NCI-H187 (cell line): ENCODE measurements around the gene TMEM156.

Experiments used
- DNase-seq, 2 experiments: peaks; one replicate each; lab custom pipeline; 2025; lab: John Stamatoyannopoulos, UW

The TMEM156 gene, protein sequence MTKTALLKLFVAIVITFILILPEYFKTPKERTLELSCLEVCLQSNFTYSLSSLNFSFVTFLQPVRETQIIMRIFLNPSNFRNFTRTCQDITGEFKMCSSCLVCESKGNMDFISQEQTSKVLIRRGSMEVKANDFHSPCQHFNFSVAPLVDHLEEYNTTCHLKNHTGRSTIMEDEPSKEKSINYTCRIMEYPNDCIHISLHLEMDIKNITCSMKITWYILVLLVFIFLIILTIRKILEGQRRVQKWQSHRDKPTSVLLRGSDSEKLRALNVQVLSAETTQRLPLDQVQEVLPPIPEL

DNA sequence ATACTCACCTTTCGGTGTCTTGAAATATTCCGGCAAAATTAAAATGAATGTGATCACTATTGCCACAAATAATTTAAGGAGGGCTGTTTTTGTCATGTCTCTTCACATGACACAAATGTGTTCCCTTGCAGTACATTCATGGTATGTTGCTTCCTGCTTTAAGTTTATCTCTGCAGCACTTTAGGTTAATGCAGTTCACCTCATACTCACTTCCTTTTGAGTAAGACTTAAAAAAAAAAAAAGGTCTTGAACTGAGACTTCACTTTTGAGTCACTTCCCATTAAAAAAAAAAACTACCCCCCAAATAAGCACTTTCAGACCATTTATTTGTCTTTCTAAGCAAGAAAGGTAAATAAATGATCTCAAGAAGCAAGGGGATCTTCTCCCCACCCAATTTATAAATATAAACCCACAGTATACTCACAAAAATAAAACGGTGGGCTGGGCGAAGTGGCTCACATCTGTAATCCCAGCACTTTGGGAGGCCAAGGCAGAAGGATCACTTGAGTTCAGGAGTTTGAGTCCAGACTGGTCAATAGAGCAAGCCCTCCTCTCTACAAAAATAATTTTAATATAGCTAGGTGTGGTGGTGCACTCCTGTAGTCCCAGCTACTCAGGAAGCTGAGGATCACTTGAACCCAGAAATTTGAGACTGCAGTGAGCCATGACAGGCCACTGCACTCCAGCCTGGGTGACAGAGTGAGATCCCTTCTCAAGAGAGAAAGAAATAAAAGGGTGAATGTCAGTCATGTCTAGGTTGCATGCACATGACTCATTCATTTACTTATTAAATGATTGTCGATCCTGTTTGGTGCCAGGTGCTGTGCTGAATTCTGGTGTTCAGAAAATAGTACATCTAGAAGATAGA is at the start of gene TMEM156:
TSS of gene TMEM156 (minus strand) at position 192 of the 868 bp plus-strand sequence. CDS start at position 96, 96 bp downstream.
- DNase-seq: no peak

DNA sequence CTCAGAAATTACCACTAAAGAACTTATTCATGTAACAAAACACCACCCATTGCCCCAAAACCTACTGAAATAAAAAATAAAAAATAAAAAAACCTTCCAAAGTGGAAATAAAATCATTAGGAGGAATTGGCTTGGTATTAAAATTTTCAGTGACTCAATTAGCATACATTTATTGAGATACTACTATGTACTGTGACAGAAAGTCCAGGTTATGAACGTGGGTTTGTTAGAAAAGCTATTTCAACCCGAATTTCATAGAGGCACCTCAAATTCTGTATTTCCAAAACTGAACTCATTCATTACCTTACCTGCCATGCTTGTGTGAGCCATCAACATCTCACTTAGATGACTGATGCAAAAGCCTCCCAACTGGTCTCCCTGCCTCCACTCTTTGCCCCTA is 46.6 kb upstream of the TMEM156 start:
- no peak for DNase-seq

DNA sequence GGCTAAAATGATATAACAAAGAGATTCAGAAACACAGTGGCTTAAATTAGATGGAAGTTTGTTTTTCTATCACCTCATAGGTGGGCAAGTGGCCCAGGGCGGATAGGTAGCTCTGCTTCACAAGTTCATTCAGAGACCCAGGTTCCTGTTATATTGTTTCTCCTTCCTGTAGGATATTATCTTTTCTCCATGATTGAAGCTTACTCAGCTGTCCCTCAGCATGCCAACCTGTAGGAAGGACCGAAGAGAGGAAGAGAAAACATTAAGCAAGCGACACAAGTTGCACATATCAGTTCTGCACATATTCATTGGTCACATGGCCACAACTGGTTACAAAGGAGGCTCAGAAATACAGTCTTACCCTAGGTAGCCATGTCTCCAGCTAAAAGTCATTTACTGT is 36.7 kb upstream of the TMEM156 start:
- DNase-seq: no peak

DNA sequence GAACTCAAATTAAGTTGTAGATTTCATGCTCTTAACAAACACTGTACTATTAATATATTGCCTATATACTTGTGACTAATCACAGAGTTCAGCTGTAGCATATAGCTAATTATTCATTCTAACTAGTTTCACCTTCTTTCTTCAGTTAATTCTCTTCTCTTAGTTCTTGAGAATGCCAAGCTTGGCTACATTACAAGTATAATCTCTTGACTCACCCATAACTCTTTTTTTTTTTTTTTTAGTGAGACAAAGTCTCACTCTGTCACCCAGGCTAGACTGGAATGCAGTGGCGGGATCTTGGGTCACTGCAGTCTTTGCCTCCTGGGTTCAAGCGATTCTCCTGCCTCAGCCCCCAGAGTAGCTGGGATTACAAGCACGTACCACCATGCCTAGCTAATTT is 35.2 kb upstream of the TMEM156 start:
- DNase-seq: no peak

DNA sequence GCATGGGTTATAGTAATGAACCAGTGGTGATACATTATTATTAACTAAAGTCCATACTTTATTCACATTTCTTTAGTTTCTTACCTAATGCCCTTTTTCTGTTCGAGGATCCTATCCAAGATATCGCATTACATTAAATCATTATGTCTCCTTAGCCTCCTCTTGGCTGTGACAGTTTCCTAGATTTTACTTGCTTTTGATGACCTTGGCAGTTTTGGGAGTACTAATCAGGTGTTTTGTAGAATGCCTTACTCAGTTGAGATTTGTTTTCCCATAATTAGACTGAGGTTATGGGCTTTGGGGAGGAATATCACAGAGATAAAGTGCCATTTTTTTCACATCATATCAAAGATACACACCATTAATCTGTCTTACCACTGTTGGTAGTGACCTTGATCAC is 34.8 kb upstream of the TMEM156 start:
- DNase-seq: no peak

DNA sequence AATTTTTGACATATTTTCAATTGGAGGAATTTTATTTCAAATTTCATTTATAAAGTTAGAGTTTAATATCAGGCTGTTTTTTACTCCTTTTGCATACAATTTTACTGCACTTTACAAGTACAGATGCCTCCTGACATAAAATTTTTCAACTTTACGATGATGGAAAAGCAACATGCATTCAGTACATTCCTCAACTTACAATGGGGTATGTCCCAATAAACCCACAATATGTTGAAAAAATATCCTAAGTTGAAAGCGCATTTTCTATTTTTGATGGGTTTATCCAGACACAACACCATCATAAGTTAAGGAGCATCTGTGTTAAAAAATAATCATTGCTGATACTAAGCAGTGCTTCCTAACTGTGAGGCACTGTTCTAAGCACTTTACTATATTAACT is 34.2 kb upstream of the TMEM156 start:
- DNase-seq: no peak

DNA sequence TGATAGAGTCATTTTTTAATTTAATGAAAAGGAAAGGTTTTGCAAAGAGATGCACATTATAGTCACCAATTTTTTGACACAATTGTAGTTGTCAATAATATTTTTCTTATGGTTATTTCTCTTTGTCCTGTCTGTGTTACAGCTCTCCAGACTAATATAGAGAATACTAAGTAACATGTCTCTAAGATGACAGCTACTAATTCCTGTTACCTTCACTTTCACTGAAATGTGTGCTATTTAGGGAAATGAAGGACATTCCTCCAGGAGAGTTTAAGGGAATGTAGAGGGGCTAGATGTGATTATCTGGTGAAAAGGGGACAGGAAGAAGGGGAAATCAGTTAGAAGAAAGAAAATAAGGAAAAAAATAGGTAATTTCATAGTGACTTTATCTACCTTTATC is 31.2 kb upstream of the TMEM156 start:
- DNase-seq: no peak

DNA sequence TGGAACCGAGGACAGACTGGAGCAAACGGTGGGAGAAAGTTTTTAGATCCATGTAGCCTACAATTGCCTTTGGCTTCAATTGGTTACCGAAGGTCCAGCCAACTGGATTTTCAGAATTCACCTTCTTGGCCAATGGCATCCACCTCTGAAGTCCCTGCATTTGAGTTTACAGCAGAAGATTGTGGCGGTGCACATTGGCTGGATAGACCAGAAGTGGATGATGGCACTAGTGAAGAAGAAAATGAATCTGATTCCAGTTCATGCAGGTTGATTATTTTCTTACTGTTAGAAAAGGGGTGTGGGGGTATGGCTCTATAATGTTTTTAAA is 30.5 kb upstream of the TMEM156 start:
- no peak for DNase-seq

DNA sequence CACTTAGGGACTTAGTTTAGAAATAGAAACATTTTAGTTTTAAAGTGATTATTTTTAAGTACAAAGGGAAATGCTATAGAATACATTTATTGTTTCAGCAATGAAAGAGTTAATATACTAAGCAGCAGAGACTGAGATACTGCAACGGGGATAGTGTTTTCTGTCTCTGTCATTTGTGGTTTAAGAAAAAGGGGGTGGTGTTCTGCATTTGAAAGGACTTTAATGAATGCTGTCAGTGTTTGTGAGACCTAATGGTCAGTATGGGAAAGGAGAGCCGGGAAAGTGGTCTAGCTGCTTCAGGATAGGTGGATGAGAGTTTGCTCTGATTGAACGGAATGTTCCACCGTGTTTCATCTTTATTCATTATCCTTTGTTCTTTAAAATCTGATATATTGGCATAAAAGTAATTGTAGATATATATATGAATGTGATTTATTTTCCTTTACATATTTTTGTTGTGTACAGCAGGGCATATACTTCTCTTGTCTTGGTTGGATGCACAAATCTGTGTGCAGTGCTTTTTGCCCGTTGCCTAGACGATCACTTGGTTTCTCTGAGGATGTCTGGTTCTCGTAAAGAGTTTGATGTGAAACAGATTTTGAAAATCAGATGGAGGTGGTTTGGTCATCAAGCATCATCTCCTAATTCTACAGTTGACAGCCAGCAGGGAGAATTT is 30.0 kb upstream of the TMEM156 start, which contains the start of gene KLHL5:
TSS of gene KLHL5 (plus strand) at position 139 of the 676 bp plus-strand sequence. CDS start at position 560, 421 bp downstream.
- DNase-seq: no peak

DNA sequence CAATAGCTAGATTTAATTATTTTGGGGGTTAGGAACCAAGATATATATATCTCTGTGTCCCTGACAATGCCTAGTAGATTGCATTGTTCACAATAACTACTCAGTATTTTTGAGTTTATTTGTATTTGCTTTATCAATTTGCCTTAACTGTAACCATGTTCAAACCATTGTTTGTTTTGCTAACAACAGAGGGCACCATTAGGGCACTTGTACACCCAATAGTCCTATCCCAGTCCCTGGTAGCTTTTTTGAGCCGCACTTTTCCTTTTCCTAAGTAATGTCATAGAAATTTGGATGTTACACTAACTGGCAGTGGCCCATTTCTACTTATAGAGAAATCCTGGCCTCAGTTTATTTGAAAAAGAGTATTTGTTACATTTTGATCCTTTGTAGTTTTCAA is 29.2 kb upstream of the TMEM156 start:
- DNase-seq: no peak

DNA sequence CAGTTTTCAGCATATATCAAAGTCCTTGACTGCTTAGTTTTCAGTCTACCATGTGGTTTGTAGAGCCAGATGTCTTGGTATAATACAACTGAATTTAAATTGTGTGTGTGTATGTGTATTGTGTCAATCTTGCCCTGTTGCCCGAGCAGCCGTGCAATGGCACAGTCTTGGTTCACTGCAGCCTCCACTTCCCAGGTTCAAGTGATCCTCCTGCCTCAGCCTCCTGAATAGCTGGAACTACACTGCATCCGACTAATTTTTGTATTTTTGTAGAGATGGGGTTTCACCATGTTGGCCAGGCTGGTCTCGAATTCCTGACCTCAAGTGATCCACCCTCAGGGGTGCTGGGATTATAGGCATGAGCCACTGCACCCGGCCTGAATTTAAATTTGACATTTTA is 23.8 kb upstream of the TMEM156 start:
- DNase-seq: no peak

DNA sequence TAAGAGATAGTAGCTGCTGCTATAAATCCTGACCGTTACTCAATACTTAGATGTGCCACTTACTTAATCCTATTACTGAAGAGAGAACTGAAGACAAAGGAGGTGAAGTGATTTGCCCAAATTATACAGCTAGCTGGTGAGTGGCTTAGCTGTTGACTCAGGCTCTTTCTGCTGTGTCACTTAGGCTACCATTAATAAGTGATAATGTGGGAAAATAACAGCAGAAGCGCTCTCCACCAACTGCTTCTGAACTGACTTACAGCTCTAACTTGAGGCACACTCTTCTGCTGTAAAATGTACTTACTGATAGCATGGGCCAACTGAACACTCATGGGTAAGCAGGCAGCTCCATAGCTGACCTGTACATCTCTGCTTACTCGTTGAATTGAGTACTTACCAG is 22.3 kb upstream of the TMEM156 start:
- no peak for DNase-seq

DNA sequence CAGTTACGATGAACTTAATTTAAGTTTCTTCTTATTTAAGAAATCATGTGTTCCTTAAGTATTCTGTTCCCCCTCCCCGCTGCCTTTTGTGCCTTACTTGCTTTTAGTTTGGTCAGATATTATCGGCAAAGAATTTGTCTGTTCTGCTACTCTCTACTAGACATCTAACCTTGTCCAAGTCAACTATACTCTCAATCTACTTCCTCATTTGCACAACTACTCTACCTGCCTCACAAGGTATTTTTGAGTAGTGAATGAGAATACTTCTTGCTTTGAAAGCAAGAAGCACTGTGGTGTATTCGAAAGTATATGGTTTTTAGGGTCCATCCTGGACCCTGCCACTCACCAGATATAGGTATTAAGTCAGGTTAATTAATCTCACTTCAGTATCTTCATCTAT is 21.8 kb upstream of the TMEM156 start:
- DNase-seq: no peak

DNA sequence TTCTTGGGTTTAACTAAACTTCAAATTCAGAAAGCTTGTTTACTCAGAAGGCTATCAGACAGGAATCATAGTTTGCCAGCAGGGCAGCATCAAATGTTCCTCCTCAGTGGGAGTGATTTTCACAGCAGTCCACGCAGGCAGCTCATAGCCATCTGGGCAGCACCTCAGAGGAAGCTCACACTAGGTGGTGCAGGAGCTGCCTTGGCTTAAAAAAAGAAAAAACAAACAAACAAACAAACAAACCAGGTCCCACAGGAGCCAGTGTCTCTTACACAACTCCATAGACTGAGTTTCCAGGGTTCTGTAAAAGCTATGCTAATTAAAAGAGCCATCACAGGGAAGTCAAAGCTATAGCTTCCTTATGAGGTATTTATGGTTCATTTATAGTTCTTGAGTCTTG is 19.3 kb upstream of the TMEM156 start:
- DNase-seq: no peak

DNA sequence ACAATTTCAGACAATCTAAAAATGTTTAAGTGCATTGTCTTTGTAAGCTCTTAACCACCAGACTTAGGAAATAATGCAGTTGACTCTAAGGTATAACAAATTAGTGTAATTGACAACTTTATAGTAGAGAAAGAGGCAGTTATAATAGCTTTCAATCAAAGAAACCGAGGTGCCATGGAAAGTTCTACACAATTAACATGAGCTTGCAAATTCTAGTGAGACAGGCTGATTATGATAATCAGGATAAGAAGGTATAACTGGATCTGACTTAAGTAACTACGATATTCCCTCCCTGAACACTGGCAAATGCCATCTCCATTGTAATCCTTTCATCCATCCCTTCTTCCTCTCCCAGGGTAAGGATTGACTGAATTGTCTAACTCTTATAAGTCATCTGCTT is 18.4 kb upstream of the TMEM156 start:
- DNase-seq: no peak

DNA sequence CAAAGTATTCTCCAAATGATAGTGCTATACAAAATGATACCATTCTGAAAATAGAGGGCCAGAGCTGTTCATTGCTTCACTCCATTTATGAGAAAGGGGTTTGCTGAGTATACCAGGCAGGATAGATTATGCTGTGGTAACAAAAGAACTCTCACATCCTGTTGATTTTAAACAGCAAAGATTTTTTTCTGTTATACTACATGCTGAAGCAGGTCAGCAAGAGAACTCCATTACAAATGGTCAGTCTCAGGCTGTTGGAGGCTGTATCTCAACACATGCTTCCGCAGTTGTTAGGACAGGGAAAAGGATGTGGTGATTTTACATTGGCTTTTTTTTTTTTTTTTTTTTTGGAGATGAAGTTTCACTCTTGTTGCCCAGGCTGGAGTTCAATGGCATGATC is 16.1 kb upstream of the TMEM156 start:
- no peak for DNase-seq

DNA sequence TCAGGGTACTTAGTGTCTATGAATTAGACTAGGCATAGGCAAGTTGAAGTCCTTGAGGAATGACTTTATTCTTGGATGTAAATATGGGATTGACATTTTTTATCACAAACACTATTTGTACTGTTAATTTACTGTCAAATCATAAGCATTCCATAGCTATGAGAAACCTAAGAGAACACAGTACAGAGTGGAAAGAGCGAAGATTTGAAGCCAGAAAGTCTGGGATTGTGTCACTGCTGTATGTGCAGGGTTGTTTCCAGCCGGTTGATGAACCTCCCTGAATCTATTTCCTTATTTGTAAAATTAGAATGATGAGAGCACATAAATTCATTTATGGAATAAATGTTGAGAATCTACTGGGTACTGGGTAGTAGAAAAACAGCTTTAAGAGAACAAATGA is 15.5 kb upstream of the TMEM156 start:
- no peak for DNase-seq

DNA sequence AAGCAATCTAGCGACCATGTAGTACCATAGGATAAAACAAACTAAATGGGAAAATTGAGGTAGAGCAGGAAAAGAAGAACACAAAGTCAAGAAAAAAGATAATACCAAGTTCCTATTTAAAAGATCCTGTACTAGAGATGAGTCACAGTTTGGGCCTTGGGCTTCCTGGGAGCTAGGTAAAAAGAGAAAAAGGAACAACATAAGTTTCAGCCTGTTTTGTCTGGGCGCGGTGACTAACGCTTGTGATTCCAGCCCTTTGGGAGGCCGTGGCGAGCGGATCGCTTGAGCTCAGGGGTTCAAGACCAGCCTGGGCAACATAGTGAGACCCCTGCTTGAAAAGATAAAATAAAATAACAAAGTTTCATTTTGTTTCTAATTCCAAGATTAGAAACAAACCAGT is 14.0 kb upstream of the TMEM156 start:
- no peak for DNase-seq

DNA sequence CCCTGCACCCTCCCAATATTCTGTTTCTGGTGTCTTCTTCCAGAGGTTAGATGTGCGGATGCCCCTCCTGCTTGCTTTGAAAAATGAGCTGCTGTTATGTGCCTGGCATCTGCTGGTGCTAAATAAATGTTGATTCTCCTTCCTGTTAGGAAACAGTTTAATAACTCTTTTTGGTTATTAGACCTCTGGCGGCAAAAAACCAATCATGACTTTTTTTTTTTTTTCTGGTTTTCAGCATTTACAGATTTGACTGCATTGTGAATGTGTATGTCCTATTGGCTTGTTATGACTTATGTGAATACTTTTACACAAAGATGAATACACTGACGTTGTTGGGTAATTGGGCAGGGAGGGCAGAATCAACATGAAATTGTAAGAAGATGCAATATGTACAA is 13.6 kb upstream of the TMEM156 start:
- DNase-seq: no peak

DNA sequence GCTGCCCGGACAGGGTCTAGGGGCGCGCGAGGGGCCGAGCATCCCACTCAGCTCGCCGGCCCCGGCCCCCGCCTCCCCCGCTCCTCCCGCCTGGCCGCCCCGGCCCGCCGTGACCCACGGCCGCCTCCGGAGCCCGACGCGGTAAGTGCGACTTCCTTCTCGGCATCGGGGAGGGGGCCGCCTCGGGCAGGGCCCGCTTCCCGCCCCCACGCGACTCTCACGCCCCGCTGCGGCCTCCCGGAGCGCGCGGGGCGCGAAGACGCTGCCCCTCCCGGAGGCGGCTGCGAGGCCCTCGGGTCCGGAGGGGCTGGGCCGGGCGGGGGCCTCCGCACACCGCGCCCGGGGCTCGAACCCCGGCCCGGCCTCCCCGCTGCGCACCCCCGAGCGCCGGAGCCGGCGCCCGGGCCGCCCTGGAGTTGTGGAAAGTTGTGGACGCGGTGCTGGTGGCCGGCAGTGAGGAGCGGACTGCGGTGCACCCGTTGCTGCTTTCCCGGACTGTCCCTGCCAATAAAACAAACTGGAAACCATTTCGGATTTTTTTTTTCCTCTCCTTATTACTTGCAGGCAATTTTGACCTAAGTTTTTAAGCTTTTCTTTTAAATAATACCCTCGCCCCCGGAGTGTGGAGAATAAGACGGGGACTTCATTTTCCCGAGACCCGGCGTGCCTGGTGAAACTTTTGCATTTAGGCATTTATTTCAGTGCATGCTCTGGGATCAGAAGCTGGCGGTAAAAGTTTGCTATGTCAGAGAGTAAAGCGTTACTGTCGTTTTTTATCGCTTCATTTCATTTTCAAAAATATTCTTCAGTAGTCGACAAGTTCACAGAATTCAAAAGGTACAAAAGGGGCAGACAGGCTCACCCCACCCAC is 13.0 kb upstream of the TMEM156 start:
- DNase-seq: no peak

DNA sequence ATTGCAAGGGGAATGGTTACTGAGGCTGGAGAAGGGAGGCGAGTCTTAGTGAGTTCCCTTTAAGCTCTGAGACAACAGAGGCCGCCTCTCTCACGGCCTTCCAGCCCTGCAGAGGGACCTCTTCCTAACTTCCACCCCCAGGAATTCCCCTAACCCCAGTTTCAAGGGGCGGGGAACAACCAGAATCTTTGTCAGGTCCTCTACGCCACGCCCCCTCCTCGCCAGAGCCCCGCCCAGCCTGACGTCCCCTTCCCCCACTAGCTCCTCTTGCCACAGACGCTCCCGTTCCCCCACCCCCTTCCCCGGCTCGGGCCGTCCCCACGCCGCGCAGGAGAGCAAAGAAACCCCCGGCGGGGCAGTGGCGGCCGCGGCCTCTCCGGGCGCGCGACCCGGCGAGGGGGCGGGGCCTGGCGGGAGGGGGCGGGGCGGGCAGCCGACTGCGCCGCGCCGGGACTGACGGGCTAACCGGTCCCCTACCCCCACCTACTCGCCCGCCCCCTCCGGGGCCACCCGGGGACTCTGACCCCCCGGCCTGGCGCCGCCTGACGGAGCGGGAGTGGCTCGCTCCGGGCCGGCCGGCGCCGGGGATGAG is 12.3 kb upstream of the TMEM156 start:
- DNase-seq: peak; percentile 26 to 38
